ENCODE measurements around the gene SUGCT.
"Not testable (repeated sequence)": the region's sequence is repeated elsewhere in the genome, so short reads cannot be mapped to it uniquely, and the experiment has no call there.

SUGCT gene

DNA sequence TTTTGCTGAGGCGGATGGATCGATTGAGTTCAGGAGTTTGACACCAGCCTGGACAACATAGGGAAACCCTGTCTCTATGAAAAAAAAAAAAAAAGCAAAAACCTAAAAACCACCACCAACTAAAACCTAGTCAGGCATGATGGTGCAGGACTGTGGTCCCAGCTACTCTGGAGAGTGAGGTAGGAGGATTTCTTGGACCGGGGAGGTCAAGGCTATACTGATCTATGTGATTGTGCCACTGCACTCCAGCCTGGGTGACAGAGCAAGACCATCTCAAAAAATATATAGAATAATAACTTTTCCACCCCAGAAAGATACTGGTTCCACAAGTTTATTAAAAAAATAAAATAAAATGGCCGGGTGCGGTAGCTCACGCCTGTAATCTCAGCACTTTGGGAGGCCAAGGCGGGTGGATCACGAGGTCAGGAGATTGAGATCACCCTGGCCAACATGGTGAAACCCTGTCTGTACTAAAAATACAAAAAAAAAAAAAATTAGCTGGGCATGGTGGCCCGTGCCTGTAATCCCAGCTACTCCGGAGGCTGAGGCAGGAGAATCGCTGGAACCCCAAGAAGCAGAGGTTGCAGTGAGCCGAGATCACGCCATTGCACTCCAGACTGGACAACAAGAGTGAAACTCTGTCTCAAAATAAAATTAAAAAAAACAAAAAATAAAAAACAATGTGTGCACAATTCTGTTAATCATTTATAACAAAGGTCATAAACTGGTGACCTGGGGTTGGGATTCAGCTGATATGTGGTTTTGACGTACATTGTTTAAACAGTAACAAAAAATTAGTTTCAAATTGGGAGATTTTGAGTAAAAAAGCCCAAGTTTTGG lies 12.5 kb upstream of the SUGCT start:
- not testable (repeated sequence) for H3K27me3 Mint-ChIP-seq, H3K36me3 Mint-ChIP-seq

DNA sequence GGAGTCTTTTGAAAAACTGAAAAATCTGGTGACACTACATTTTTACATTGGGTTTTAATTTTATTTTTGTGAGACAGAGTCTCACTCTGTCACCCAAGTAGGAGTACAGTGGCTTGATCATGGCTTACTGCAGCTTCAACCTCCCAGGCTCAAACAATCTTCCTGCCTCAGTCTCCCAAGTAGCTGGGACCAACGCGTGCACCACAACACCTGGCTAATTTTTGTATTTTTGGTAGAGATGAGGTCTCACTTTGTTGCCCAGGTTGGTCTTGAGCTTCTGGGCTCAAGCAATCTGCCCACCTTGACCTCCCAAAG lies 11.9 kb upstream of the SUGCT start:
- peaks cover under 1% of the 10 kb centered on the region for H3K36me3 Mint-ChIP-seq
- H3K4me3 Mint-ChIP-seq, result no peak overlapping the region
- H3K27ac Mint-ChIP-seq, result no peak overlapping the region
- peaks cover 7% of the 10 kb centered on the region for H3K4me1 Mint-ChIP-seq
- H3K9me3 Mint-ChIP-seq, result no peaks in the 10 kb centered on the region
- no peaks in the 10 kb centered on the region for H3K27me3 Mint-ChIP-seq

More for the DNA sequence above, 12.5 kb upstream of the SUGCT start:
- H3K27ac Mint-ChIP-seq, result peak overlapping the region; percentile 35
- H3K4me3 Mint-ChIP-seq, H3K9me3 Mint-ChIP-seq, H3K4me1 Mint-ChIP-seq: not testable (repeated sequence)

DNA sequence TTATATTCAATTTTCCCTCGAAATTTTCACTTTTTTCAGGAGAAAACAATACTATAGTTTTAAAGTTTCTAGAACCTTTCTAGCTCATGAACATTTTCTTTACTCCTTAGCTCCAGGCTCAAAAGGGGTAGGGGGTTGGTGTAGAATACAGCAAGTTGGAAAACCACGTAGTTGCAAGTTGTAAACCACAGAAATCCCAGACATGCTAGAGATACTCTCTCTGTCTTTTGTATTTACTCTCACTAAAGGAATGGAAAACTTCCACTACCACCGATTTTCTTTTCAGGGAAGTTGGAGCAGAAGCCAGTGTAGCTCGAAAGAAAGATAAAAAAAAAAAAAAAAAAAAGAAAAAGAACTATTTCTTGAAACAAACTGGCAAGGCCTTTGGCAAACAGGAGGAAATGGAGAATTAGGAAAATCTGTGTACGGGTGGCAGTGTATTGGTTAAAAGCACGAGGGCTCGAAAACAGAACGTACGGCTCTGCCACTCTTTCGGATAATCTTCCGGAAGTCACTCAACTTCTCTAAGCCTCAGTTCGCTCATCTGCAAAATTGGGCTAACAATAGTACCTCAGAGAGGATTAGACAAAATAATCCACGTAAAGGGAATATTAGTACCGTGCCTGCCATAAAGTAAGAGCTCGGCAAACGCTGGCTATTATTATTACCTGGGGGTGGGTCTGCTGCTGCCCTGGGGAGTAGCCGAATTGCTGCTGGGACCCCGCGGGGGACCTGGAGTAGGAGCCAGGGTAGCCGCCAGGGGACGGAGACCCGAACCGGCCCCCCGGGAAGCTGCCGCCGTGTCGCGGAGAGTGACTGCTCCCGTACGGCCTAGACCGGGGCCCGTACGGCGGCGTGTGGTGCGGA lies 1.0 kb upstream of the SUGCT start:
- Mint-ChIP-seq H3K4me3 (peak overlapping the region; percentile 93), H3K9me3 (no peaks in the 10 kb centered on the region), H3K4me1 (peaks cover 35% of the 10 kb centered on the region), H3K36me3 (peaks cover 7% of the 10 kb centered on the region), H3K27ac (peak overlapping the region; percentile 93), H3K27me3 (peaks cover 1% of the 10 kb centered on the region)

- Mint-ChIP-seq H3K36me3 (peaks cover 8% of the 10 kb centered on the region), H3K27ac (no peak overlapping the region), H3K9me3 (no peaks in the 10 kb centered on the region), H3K4me1 (peaks cover 24% of the 10 kb centered on the region), H3K4me3 (peak overlapping the region; percentile 82), H3K27me3 (peaks cover 1% of the 10 kb centered on the region)
These were observed 459 bp downstream of the SUGCT start for GRCh38 chr7:40135317-40135610.

DNA sequence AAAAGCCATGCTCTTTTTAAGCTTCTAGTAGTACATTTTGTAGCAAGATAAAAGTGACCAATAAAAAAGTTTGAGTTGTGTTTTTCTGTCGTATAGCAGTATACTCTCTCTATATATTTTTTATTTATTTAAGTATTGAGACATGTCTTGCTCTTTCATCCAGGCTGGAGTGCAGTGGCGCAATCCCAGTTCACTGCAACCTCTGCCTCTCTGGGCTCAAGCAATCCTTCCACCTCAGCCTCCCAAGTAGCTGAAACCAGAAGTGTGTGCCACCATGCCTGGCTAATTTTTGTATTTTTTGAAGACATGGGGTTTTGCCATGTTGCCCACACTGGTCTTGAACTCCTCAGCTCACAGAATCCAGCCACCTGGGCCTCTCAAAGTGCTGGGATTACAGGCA lies 2.8 kb downstream of the SUGCT start:
- Mint-ChIP-seq H3K9me3 (no peaks in the 10 kb centered on the region), H3K4me1 (peaks cover 4% of the 10 kb centered on the region), H3K27me3 (peaks cover 1% of the 10 kb centered on the region), H3K27ac (no peak overlapping the region), H3K4me3 (no peak overlapping the region), H3K36me3 (peaks cover 5% of the 10 kb centered on the region)

GRCh38 chr7:40138973-40139372 lies 4.2 kb downstream of the SUGCT start:
- no peaks in the 10 kb centered on the region for H3K4me1 Mint-ChIP-seq
- H3K27ac Mint-ChIP-seq, result no peak overlapping the region
- peaks cover 2% of the 10 kb centered on the region for H3K27me3 Mint-ChIP-seq
- no peaks in the 10 kb centered on the region for H3K9me3 Mint-ChIP-seq
- no peak overlapping the region for H3K4me3 Mint-ChIP-seq
- peaks cover 3% of the 10 kb centered on the region for H3K36me3 Mint-ChIP-seq

GRCh38 chr7:40139891-40140290 lies 5.1 kb downstream of the SUGCT start:
- H3K4me1 Mint-ChIP-seq, H3K36me3 Mint-ChIP-seq, H3K27ac Mint-ChIP-seq, H3K27me3 Mint-ChIP-seq, H3K4me3 Mint-ChIP-seq, H3K9me3 Mint-ChIP-seq: not testable (repeated sequence)

DNA sequence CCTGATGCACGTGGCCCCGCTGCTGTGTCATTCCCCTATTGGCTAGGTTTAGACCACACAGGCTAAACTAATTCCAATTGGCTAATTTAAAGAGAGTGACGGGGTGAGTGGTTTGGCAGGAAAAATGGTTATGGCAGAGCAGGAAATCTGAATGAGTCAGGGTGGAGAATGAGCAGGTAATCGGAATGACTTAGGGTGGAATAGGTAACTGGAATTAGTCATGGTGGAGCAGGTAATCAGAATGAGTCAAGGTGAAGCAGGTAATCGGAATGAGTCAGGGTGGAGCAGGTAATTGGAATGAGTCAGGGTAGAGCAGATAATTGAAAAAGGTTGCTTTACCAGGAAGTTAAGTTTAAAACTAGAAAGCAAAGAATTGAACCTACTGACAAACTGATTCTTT lies 7.1 kb downstream of the SUGCT start:
- not testable (repeated sequence) for H3K36me3 Mint-ChIP-seq, H3K9me3 Mint-ChIP-seq, H3K4me1 Mint-ChIP-seq, H3K27me3 Mint-ChIP-seq, H3K4me3 Mint-ChIP-seq, H3K27ac Mint-ChIP-seq

DNA sequence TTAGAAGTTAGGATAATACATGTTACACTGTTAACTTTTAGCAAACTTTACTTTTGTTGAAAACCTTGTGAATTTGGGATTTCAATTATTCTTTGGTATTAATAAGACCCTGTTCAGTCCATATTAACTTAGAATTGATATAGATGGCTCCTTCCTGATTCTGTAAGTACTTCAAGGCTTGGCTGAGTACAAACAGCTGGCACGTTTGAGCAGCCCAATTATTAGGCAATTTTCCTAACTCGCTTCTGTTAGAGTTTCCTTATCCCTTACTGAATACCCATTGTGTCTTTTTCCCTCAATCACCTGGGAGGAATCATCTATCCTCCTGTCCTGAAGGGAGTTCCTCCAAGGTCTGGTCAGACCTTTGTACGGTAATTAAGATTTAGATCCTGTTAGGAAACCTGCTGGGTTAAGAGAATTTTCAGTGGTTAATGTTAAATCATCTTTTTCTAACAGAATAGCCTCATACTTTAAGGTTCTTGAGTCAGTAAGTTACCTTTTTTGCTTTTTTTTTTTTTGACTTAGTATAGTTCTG lies 10.9 kb downstream of the SUGCT start:
- H3K4me3 Mint-ChIP-seq, result not testable (repeated sequence)

DNA sequence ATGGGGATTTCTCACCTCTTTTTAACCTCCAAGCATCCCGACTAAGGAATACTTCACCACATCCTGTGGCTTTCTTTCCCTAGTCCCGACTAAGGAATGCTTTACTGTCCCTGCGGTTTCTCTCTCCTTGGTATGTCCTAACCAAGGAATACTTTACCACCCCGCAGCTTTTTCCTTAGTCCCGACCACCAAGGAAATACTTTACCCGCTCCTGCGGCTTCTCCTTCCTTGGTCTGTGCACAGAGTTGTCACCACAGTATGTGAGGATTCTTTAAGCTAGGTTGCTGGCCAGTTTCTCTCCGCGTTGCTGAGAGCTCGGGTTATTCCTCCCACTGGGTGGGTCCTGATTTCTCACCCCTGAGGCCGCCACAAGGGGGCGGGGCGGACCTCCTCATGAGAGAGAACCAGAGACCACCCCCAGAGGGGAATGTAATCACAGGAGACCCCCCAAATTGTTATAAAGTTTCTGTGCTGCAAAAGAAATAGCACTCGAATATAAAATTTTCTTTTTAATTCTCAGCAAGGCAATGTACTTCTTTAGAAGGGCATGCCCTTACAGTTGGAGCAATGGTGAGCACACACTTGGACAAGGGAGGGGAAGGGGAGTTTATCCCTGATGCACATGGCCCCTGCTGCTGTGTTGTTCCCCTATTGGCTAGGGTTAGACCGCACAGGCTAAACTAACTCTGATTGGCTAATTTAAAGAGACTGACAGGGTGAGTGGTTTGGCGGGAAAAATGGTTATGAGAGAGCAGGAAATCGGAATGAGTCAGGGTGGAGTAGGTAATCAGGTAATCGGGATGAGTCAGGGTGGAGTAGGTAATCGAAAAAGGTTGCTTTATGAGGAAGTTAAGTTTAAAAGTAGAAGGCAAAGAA lies 12.8 kb downstream of the SUGCT start:
- Mint-ChIP-seq H3K4me1 (no peaks in the 10 kb centered on the region), H3K27me3 (peaks cover under 1% of the 10 kb centered on the region), H3K4me3 (no peak overlapping the region), H3K27ac (no peak overlapping the region), H3K9me3 (no peaks in the 10 kb centered on the region), H3K36me3 (no peaks in the 10 kb centered on the region)

More for the DNA sequence above, 10.9 kb downstream of the SUGCT start:
- H3K27ac Mint-ChIP-seq, H3K9me3 Mint-ChIP-seq, H3K4me1 Mint-ChIP-seq, H3K36me3 Mint-ChIP-seq, H3K27me3 Mint-ChIP-seq: not testable (repeated sequence)

GRCh38 chr7:40148247-40148580 lies 13.4 kb downstream of the SUGCT start:
- not testable (repeated sequence) for H3K4me1 Mint-ChIP-seq, H3K9me3 Mint-ChIP-seq

DNA sequence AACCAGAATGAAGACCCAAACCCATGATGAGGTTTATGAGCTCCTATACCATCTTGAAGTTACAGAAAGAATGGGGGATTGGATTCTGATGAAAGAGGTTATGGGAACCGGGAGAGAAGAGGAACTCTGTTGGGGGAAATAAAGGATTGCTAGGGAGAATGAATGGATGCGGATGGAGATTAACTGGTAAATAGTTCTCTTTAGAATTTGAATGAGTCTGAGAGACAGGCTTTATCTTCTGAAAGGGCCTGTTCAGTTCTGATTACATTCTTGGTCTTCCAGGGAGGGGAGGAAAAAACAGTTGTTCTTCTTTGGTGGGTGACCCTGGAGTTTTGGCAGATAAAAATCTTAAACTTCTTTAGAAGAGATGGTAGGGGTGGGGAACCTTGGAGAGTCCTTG lies 13.9 kb downstream of the SUGCT start:
- Mint-ChIP-seq H3K27ac (no peak overlapping the region), H3K27me3 (no peaks in the 10 kb centered on the region), H3K4me3 (no peak overlapping the region), H3K4me1 (no peaks in the 10 kb centered on the region), H3K36me3 (no peaks in the 10 kb centered on the region), H3K9me3 (no peaks in the 10 kb centered on the region)

More at GRCh38 chr7:40148247-40148580, 13.4 kb downstream of the SUGCT start:
- H3K27me3 Mint-ChIP-seq, H3K36me3 Mint-ChIP-seq, H3K27ac Mint-ChIP-seq, H3K4me3 Mint-ChIP-seq: not testable (repeated sequence)

GRCh38 chr7:40151504-40151903 lies 16.7 kb downstream of the SUGCT start:
- Mint-ChIP-seq H3K4me3 (no peak overlapping the region), H3K36me3 (no peaks in the 10 kb centered on the region), H3K9me3 (no peaks in the 10 kb centered on the region), H3K4me1 (no peaks in the 10 kb centered on the region), H3K27ac (no peak overlapping the region), H3K27me3 (no peaks in the 10 kb centered on the region)

DNA sequence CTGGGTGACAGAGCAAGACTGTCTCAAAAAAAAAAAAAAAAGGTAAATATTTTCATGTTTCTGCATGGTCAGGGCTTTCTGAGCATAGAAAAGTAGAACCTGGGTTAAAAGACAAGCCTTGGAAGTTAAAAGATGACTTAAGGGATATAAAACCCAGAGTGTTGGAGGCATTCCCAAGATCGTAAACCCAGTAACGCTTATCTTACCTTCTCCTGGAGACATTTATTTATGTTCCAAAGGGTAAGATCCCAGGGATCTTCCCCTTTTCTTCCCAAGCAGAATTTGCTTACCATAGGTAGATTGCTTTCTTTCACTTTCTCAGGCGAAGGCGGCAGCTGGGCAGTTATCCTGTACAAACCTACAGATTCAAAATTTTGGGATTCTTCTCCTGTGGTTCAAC lies 22.2 kb downstream of the SUGCT start:
- H3K4me3 Mint-ChIP-seq, result no peak overlapping the region
- H3K4me1 Mint-ChIP-seq, result no peaks in the 10 kb centered on the region
- H3K27ac Mint-ChIP-seq, result no peak overlapping the region
- no peaks in the 10 kb centered on the region for H3K36me3 Mint-ChIP-seq
- H3K27me3 Mint-ChIP-seq, result no peaks in the 10 kb centered on the region
- no peaks in the 10 kb centered on the region for H3K9me3 Mint-ChIP-seq

DNA sequence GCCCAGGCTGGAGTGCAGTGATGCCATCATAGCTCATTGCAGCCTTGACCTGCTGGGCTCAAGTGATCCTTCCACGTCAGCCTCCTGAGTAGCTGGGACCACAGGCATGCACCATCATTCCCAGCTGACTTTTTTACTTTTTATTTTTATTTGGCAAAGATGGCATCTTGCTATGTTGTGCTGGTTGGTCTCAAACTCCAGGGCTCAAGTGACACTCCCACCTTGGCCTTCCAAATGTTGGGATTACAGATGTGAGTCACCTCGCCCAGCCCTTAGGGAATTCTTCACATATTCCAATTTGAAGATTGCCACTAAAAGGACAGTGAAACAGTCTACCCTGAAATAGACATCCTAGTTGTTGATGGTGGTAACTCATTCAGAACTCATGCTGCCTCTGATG lies 27.7 kb downstream of the SUGCT start:
- peaks cover 3% of the 10 kb centered on the region for H3K36me3 Mint-ChIP-seq
- H3K9me3 Mint-ChIP-seq, result no peaks in the 10 kb centered on the region
- H3K27me3 Mint-ChIP-seq, result no peaks in the 10 kb centered on the region
- H3K27ac Mint-ChIP-seq, result no peak overlapping the region
- no peak overlapping the region for H3K4me3 Mint-ChIP-seq
- H3K4me1 Mint-ChIP-seq, result no peaks in the 10 kb centered on the region

GRCh38 chr7:40165216-40165615 lies 30.4 kb downstream of the SUGCT start:
- Mint-ChIP-seq H3K9me3 (no peaks in the 10 kb centered on the region), H3K27me3 (no peaks in the 10 kb centered on the region), H3K36me3 (peaks cover 3% of the 10 kb centered on the region), H3K27ac (no peak overlapping the region), H3K4me3 (no peak overlapping the region), H3K4me1 (no peaks in the 10 kb centered on the region)
